ENCODE data around the gene CCDC116. TPM values are rescaled to one million over a fixed set of nuclear protein-coding genes. Genes with fewer than 3 reads are reported as not detected.
"Not testable (repeated sequence)": the region's sequence is repeated elsewhere in the genome, so short reads cannot be mapped to it uniquely, and the experiment has no call there.

The CCDC116 gene
- total and polyA plus RNA-seq, 2 experiments from 2014 or later = 0.10 to 0.54 TPM

GRCh38 chr22:21592422-21592821 lies 40.1 kb upstream of the CCDC116 start:
- Histone ChIP-seq H3K36me3 (ENCODE audit: low read depth) (0 out of 2 replicates have a peak, but pooled peaks cover 5% of the 10 kb centered on the region), H4K20me1 (ENCODE audit: insufficient read depth) (peaks cover 46% of the 10 kb centered on the region), H2AFZ (no peak overlapping the region), H3K27ac (no peak overlapping the region), H3F3A (ENCODE audit: insufficient read depth) (0 out of 2 replicates have a peak, but pooled peaks cover 4% of the 10 kb centered on the region), H3K9me3 (ENCODE audit: low read depth) (no peaks in the 10 kb centered on the region), H3K9ac (no peak overlapping the region), H3K4me2 (ENCODE audit: unreplicated experiment) (no peak overlapping the region), H3K4me1 (ENCODE audit: insufficient read depth) (no peaks in the 10 kb centered on the region; the same call in 1 of the 2 replicates), H3K27me3 (replicated peaks; ENCODE audit: insufficient read depth) (no peaks in the 10 kb centered on the region), H3K4me3 (no peak overlapping the region), H3K79me2 (ENCODE audit: insufficient read depth) (peaks cover 100% of the 10 kb centered on the region), H3K9me2 (ENCODE audit: insufficient read depth) (no peaks in the 10 kb centered on the region)
- TF ChIP-seq EZH2phosphoT487 (IDR thresholded peaks at IDR 0.05; ENCODE audit: insufficient read depth, low read depth) (no peak), EZH2 (IDR thresholded peaks at IDR 0.05; ENCODE audit: insufficient read depth, poor library complexity, severe bottlenecking) (no peak)
- in situ Hi-C loops (cut with MboI) = no loop called here
- 78 to 80% methylated on average over 3 of the region's 3 CpGs for WGBS, 2 experiments (ENCODE audit: low coverage in 1 of 2, low lambda C conversion rate in 2 of 2, missing lambda C conversion rate in 2 of 2)
- no peak for DNase-seq

DNA sequence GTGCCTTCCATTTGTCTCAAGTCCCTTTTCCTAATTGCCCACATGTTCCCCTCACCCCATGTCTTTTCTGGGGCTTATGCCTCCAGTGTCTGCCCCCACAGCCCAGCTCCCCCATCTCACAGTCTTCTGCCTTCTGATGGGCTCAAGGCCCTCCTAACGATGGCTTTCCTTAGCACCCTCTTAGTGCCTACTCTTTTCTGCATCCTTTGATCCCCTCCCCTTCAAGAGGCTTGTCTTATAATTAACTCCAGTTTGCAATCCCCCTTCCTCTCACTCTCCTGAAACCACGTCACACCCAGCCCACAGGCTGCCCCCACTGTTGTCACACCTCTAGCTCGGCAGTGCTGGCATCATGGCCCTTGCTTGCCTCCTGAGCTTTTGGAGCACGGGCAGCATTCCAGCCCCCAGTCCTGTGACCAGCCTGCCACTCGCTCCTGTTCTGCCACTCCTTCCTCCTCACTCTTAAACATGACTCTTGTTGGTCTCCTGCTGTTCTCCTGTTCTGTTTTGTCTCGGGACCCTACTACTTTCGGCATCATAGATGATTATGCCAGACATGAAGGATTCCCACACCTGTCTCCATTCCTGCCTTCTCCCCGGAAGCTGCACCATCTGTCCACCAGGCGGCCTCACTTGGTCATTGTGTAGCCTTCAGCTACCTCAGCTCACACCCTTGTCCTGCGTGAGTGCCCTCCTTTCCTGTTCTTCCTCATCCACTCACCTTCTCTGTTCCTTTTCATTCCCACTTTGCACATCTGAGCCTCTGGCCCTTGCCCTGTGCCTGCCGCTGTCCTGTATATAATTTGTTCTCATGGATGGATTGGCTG lies 38.9 kb upstream of the CCDC116 start:
- WGBS, 2 experiments (ENCODE audit: low coverage in 1 of 2, low lambda C conversion rate in 2 of 2, missing lambda C conversion rate in 2 of 2) = 64 to 65% methylated on average over 11 of the region's 11 CpGs
- Histone ChIP-seq H3K9me2 (ENCODE audit: insufficient read depth) (no peaks in the 10 kb centered on the region), H3K9me3 (ENCODE audit: low read depth) (no peaks in the 10 kb centered on the region), H3K27me3 (replicated peaks; ENCODE audit: insufficient read depth) (no peaks in the 10 kb centered on the region), H3F3A (ENCODE audit: insufficient read depth) (no peaks in the 10 kb centered on the region), H3K36me3 (ENCODE audit: low read depth) (0 out of 2 replicates have a peak, but pooled peaks cover 5% of the 10 kb centered on the region), H3K9ac (no peak overlapping the region), H4K20me1 (ENCODE audit: insufficient read depth) (peaks cover 42% of the 10 kb centered on the region), H3K4me1 (ENCODE audit: insufficient read depth) (no peaks in the 10 kb centered on the region; the same call in 1 of the 2 replicates), H3K27ac (no peak overlapping the region), H3K4me3 (no peak overlapping the region), H2AFZ (no peak overlapping the region), H3K79me2 (ENCODE audit: insufficient read depth) (peaks cover 100% of the 10 kb centered on the region), H3K4me2 (ENCODE audit: unreplicated experiment) (no peak overlapping the region)
- in situ Hi-C loops (cut with MboI) = no loop called here
- TF ChIP-seq EZH2 (IDR thresholded peaks at IDR 0.05; ENCODE audit: insufficient read depth, poor library complexity, severe bottlenecking) = no peak
- TF ChIP-seq EZH2phosphoT487 (IDR thresholded peaks at IDR 0.05; ENCODE audit: insufficient read depth, low read depth) = no peak
- DNase-seq = peak; percentile 37

DNA sequence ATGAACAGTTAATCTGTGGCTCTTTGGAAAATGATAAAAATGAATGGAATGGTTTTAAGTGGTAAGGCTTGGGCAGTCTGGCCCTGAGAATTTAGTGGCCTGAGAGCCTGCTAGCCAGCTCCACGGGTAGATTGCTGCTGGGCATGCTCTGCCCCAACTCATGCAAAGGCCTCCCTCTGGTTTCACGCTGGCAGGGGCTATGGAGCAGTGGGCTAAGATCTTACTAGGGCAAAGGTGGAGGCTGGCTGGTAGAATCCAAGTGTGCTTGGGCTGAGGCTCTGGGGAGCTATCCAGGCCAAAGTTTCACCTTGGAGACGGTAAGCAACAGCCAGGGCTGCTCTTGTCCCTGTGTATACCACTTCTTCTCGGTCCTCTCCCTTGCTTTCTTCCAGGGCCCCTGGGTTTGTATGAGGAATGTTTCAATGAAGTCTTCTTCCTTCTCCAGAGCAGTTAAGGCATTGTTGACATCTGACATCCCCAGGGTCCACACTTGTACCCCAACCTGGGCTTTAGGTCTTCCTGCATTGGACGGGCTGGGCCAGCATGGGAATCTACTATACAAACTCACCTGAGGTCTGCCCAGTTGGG lies 37.6 kb upstream of the CCDC116 start:
- peaks cover 32% of the 10 kb centered on the region for H4K20me1 ChIP-seq (ENCODE audit: insufficient read depth)
- H2AFZ ChIP-seq = no peak overlapping the region
- H3K4me3 ChIP-seq = no peak overlapping the region
- H3K9ac ChIP-seq = no peak overlapping the region
- H3K9me3 ChIP-seq (ENCODE audit: low read depth) = no peaks in the 10 kb centered on the region
- no peaks in the 10 kb centered on the region for H3K27me3 ChIP-seq (replicated peaks; ENCODE audit: insufficient read depth)
- H3K27ac ChIP-seq = no peak overlapping the region
- H3K4me2 ChIP-seq (ENCODE audit: unreplicated experiment) = no peak overlapping the region
- H3F3A ChIP-seq (ENCODE audit: insufficient read depth) = no peaks in the 10 kb centered on the region
- no peaks in the 10 kb centered on the region; the same call in 1 of the 2 replicates for H3K4me1 ChIP-seq (ENCODE audit: insufficient read depth)
- DNase-seq = no peak
- 77 to 86% methylated on average over 5 of the region's 5 CpGs for WGBS, 2 experiments (ENCODE audit: low coverage in 1 of 2, low lambda C conversion rate in 2 of 2, missing lambda C conversion rate in 2 of 2)
- no peaks in the 10 kb centered on the region for H3K9me2 ChIP-seq (ENCODE audit: insufficient read depth)
- TF ChIP-seq EZH2phosphoT487 (IDR thresholded peaks at IDR 0.05; ENCODE audit: insufficient read depth, low read depth) = no peak
- TF ChIP-seq EZH2 (IDR thresholded peaks at IDR 0.05; ENCODE audit: insufficient read depth, poor library complexity, severe bottlenecking) = no peak
- in situ Hi-C loops (cut with MboI) = no loop called here
- H3K36me3 ChIP-seq (ENCODE audit: low read depth) = 0 out of 2 replicates have a peak, but pooled peaks cover 5% of the 10 kb centered on the region
- H3K79me2 ChIP-seq (ENCODE audit: insufficient read depth) = peaks cover 100% of the 10 kb centered on the region

GRCh38 chr22:21596356-21597135 lies 36.0 kb upstream of the CCDC116 start:
- DNase-seq; H3K4me1 ChIP-seq (ENCODE audit: insufficient read depth); H3K27me3 ChIP-seq (replicated peaks; ENCODE audit: insufficient read depth); H3K36me3 ChIP-seq (ENCODE audit: low read depth); in situ Hi-C loops (cut with MboI); H3K9me2 ChIP-seq (ENCODE audit: insufficient read depth); H3K9me3 ChIP-seq (ENCODE audit: low read depth); H3K9ac ChIP-seq; H3K27ac ChIP-seq; H3F3A ChIP-seq (ENCODE audit: insufficient read depth); H2AFZ ChIP-seq; H3K4me2 ChIP-seq (ENCODE audit: unreplicated experiment); H3K4me3 ChIP-seq: not testable (repeated sequence)
- H4K20me1 ChIP-seq (ENCODE audit: insufficient read depth) = peaks cover 29% of the 10 kb centered on the region
- 94 to 98% methylated on average over 13 of the region's 13 CpGs for whole genome bisulfite sequencing, 2 experiments (ENCODE audit: low coverage in 1 of 2, low lambda C conversion rate in 2 of 2, missing lambda C conversion rate in 2 of 2)
- peaks cover 100% of the 10 kb centered on the region for H3K79me2 ChIP-seq (ENCODE audit: insufficient read depth)
